ENCODE results near the gene ZNF30. TPM values are rescaled to one million over a fixed set of nuclear protein-coding genes. Genes with fewer than 3 reads are reported as not detected.
A peak's percentile ranks its signal among the peaks of the same experiment; 100 is the strongest.
"Not testable (repeated sequence)": the region's sequence is repeated elsewhere in the genome, so short reads cannot be mapped to it uniquely, and the experiment has no call there.

ZNF30 gene
- total and polyA plus RNA-seq, 3 donors from 2014 or later, result 2.0 to 4.8 (median 3.3) TPM

GRCh38 chr19:34888091-34888490, 38.6 kb upstream of the ZNF30 start:
- Histone ChIP-seq H3K36me3 (ENCODE audit: low read depth, missing control alignments) (no peaks in the 10 kb centered on the region), H3K27ac (no peak overlapping the region), H3K9me3 (no peaks in the 10 kb centered on the region), H3K27me3 (no peaks in the 10 kb centered on the region), H3K4me1 (no peaks in the 10 kb centered on the region), H3K4me3 (no peak overlapping the region)
- intact Hi-C loops (cut with DNase I; ENCODE audit: low total_unique reads), result no loop called here
- DNase-seq, result no peak
- 81 to 86% methylated on average over 6 of the region's 6 CpGs for WGBS, 2 donors
- no peak for TF ChIP-seq CTCF (IDR thresholded peaks at IDR 0.05)
- TF ChIP-seq POLR2A (IDR thresholded peaks at IDR 0.05), result no peak

GRCh38 chr19:34900245-34900644, 26.5 kb upstream of the ZNF30 start:
- no peaks in the 10 kb centered on the region for H3K36me3 ChIP-seq (ENCODE audit: low read depth, missing control alignments)
- H3K4me1 ChIP-seq, result no peaks in the 10 kb centered on the region
- no peaks in the 10 kb centered on the region for H3K9me3 ChIP-seq
- no peak overlapping the region for H3K4me3 ChIP-seq
- H3K27ac ChIP-seq, result no peak overlapping the region
- no peaks in the 10 kb centered on the region for H3K27me3 ChIP-seq
- TF ChIP-seq POLR2A (IDR thresholded peaks at IDR 0.05), result no peak
- no peak for TF ChIP-seq CTCF (IDR thresholded peaks at IDR 0.05)
- no peak for DNase-seq
- 80 to 89% methylated on average over 2 of the region's 2 CpGs for WGBS, 2 donors
- intact Hi-C loops (cut with DNase I; ENCODE audit: low total_unique reads), result no loop called here

- TF ChIP-seq CTCF (IDR thresholded peaks at IDR 0.05) (no peak), POLR2A (IDR thresholded peaks at IDR 0.05) (no peak)
- WGBS, 2 donors, result 2 to 3% methylated on average over 20 to 58 of the region's 59 CpGs
- no peaks in the 10 kb centered on the region for H3K9me3 ChIP-seq
- H3K4me1 ChIP-seq, result no peaks in the 10 kb centered on the region
- H3K27me3 ChIP-seq, result no peaks in the 10 kb centered on the region
- peak overlapping the region in 1 of 2 donors; percentile 47 for H3K4me3 ChIP-seq
- intact Hi-C loops (cut with DNase I; ENCODE audit: low total_unique reads), result no loop called here
- peak; percentile 18 for DNase-seq
- no peaks in the 10 kb centered on the region for H3K36me3 ChIP-seq (ENCODE audit: low read depth, missing control alignments)
- H3K27ac ChIP-seq, result no peak overlapping the region
Observed at GRCh38 chr19:34904664-34905527, 21.8 kb upstream of the ZNF30 start.

GRCh38 chr19:34910770-34911169, 15.9 kb upstream of the ZNF30 start:
- no peak overlapping the region for H3K27ac ChIP-seq
- 92 to 96% methylated on average over 3 of the region's 3 CpGs for whole genome bisulfite sequencing, 2 donors
- no peaks in the 10 kb centered on the region for H3K9me3 ChIP-seq
- H3K4me3 ChIP-seq, result no peak overlapping the region
- TF ChIP-seq POLR2A (IDR thresholded peaks at IDR 0.05) (no peak), CTCF (IDR thresholded peaks at IDR 0.05) (no peak)
- no peaks in the 10 kb centered on the region for H3K36me3 ChIP-seq (ENCODE audit: low read depth, missing control alignments)
- H3K4me1 ChIP-seq, result no peaks in the 10 kb centered on the region
- intact Hi-C loops (cut with DNase I; ENCODE audit: low total_unique reads), result no loop called here
- DNase-seq, result no peak
- H3K27me3 ChIP-seq, result no peaks in the 10 kb centered on the region

GRCh38 chr19:34917144-34917543, 9.6 kb upstream of the ZNF30 start:
- 90 to 96% methylated on average over 3 of the region's 3 CpGs for WGBS, 2 donors
- H3K27me3 ChIP-seq; H3K36me3 ChIP-seq (ENCODE audit: low read depth, missing control alignments); H3K9me3 ChIP-seq; intact Hi-C loops (cut with DNase I; ENCODE audit: low total_unique reads); H3K27ac ChIP-seq; DNase-seq; H3K4me1 ChIP-seq; H3K4me3 ChIP-seq: not testable (repeated sequence)

Data from testis (tissue), 3 donors.